SKM-1 (cell line): Measurements from ENCODE around the gene SIVA1.

Experiments
- DNase-seq: peaks from one replicate; lab custom pipeline; 2025; ENCODE audit not compliant: unreplicated experiment; lab: John Stamatoyannopoulos, UW

SIVA1 gene

GRCh38 chr14:104795781-104796686 is 43.1 kb downstream of the SIVA1 start:
- no peak for DNase-seq

GRCh38 chr14:104796687-104797081 is 43.7 kb downstream of the SIVA1 start:
- no peak for DNase-seq

- DNase-seq = no peak
These were observed 44.4 kb downstream of the SIVA1 start for GRCh38 chr14:104797115-104798044.

GRCh38 chr14:104798300-104799243 is 45.6 kb downstream of the SIVA1 start:
- no peak for DNase-seq

- no peak for DNase-seq
These were observed 46.5 kb downstream of the SIVA1 start for GRCh38 chr14:104799244-104800014.

GRCh38 chr14:104800015-104800770 is 47.2 kb downstream of the SIVA1 start:
- DNase-seq = peak; percentile 3

- no peak for DNase-seq
These were observed 48.0 kb downstream of the SIVA1 start, which contains the start of gene ZBTB42 for GRCh38 chr14:104800771-104801519. Gene ZBTB42, plus strand, starts transcription at chr14:104801101. Its CDS starts 97 bp downstream, at chr14:104801198.

- no peak for DNase-seq
These were observed 48.8 kb downstream of the SIVA1 start for GRCh38 chr14:104801520-104802393.

GRCh38 chr14:104802394-104803184 is 49.6 kb downstream of the SIVA1 start:
- DNase-seq = no peak

- no peak for DNase-seq
These were observed 50.4 kb downstream of the SIVA1 start for GRCh38 chr14:104803280-104803911.

GRCh38 chr14:104803912-104804410 is 51.0 kb downstream of the SIVA1 start:
- DNase-seq = no peak

GRCh38 chr14:104804481-104805325 is 51.8 kb downstream of the SIVA1 start:
- DNase-seq = no peak

- no peak for DNase-seq
These were observed 52.4 kb downstream of the SIVA1 start for GRCh38 chr14:104805326-104805678.

- no peak for DNase-seq
These were observed 53.1 kb downstream of the SIVA1 start for GRCh38 chr14:104805941-104806624.
